CD4-positive, alpha-beta memory T cell (primary cell): Measurements from ENCODE around the gene USP17L30. TPM values are rescaled to one million over a fixed set of nuclear protein-coding genes. Genes with fewer than 3 reads are reported as not detected.
"Not testable (repeated sequence)": the region's sequence is repeated elsewhere in the genome, so short reads cannot be mapped to it uniquely, and the experiment has no call there.

Experiments used
- CTCF ChIA-PET: fragments of 350-600 bp; sonication (Branson Sonifier 250); formaldehyde crosslinking; loops from one replicate; lab custom pipeline; 2021; ENCODE audit warnings: inconsistent platforms; ENCODE audit not compliant: partially characterized antibody; lab: Charles Lee
- POLR2A ChIA-PET: fragments of 350-600 bp; sonication (Branson Sonifier 250); formaldehyde crosslinking; loops from one replicate; lab custom pipeline; 2021; ENCODE audit not compliant: partially characterized antibody; lab: Charles Lee
- DNase-seq, 5 donors: peaks; one replicate each; pipeline versions ENCODE4 v3.0.0 to v3.0.0-alpha.2; 2020 to 2022; ENCODE audit warnings: mixed read lengths in 1 of 5
- H3K27ac ChIP-seq: one replicate; pipeline ENCODE4 v1.7.0; 2013; ENCODE audit warnings: low read depth, low read length
- H3K27me3 ChIP-seq: 2 replicates; pipeline ENCODE4 v1.7.0; 2013; ENCODE audit warnings: mild to moderate bottlenecking, low read length, moderate library complexity; ENCODE audit not compliant: insufficient read depth
- H3K36me3 ChIP-seq: 2 replicates; pipeline ENCODE4 v1.7.0; 2013; ENCODE audit warnings: mild to moderate bottlenecking, low read length, moderate library complexity; ENCODE audit not compliant: insufficient read depth
- H3K4me1 ChIP-seq: 2 replicates; pipeline ENCODE4 v1.7.0; 2013; ENCODE audit warnings: mild to moderate bottlenecking, low read length, moderate library complexity; ENCODE audit not compliant: insufficient read depth
- H3K4me3 ChIP-seq, 2 donors: one replicate each; pipeline ENCODE4 v1.7.0; 2013; ENCODE audit warnings: low read length in 2 of 2, mild to moderate bottlenecking in 1 of 2
- H3K9me3 ChIP-seq, 2 donors: one replicate each; pipeline ENCODE4 v1.7.0; 2013; ENCODE audit warnings: low read length in 2 of 2, control low read depth in 1 of 2; ENCODE audit not compliant: control insufficient read depth in 1 of 2
- H3K27ac Mint-ChIP-seq, 7 donors: one replicate each; pipeline ENCODE4 v1.8.0; 2020 to 2021; ENCODE audit warnings: mixed read lengths in 7 of 7, mild to moderate bottlenecking in 6 of 7, inconsistent platforms in 3 of 7, moderate library complexity in 3 of 7
- H3K27me3 Mint-ChIP-seq, 2 donors: one replicate each; pipeline ENCODE4 v1.8.0; 2020 to 2021; ENCODE audit warnings: mixed read lengths in 2 of 2
- H3K36me3 Mint-ChIP-seq, 2 donors: one replicate each; pipeline ENCODE4 v1.8.0; 2020 to 2021; ENCODE audit warnings: mixed read lengths in 2 of 2, inconsistent platforms in 1 of 2, mild to moderate bottlenecking in 1 of 2
- H3K4me1 Mint-ChIP-seq, 4 donors: one replicate each; pipeline ENCODE4 v1.8.0; 2020 to 2021; ENCODE audit warnings: mixed read lengths in 4 of 4, mild to moderate bottlenecking in 1 of 4
- H3K4me3 Mint-ChIP-seq, 8 donors: one replicate each; pipeline ENCODE4 v1.8.0; 2020 to 2021; ENCODE audit warnings: mixed read lengths in 8 of 8, mild to moderate bottlenecking in 7 of 8, moderate library complexity in 6 of 8, inconsistent platforms in 3 of 8
- H3K9me3 Mint-ChIP-seq, 8 donors: one replicate each; pipeline ENCODE4 v1.8.0; 2020 to 2021; ENCODE audit warnings: mixed read lengths in 8 of 8, mild to moderate bottlenecking in 5 of 8, inconsistent platforms in 3 of 8, moderate library complexity in 1 of 8
- intact Hi-C: fragments of 100-400 bp; cut with micrococcal nuclease; formaldehyde crosslinking; loops from one replicate; pipeline ENCODE4 v1.15.1; 2023
- polyA plus RNA-seq, 2 donors: library from polyadenylated mRNA; unstranded; fragments of 300-500 nt; fragmentation: Illumina TruSeq; gene quantifications; one replicate each; pipeline ENCODE4 v1.2.3, GENCODE V29; 2021
- total RNA-seq, 2 experiments: library from RNA; stranded (reverse); gene quantifications; one replicate each; pipeline ENCODE4 v1.2.3, GENCODE V29; 2021

Gene USP17L30
- total and polyA plus RNA-seq, 4 experiments from 2014 or later: not detected

DNA sequence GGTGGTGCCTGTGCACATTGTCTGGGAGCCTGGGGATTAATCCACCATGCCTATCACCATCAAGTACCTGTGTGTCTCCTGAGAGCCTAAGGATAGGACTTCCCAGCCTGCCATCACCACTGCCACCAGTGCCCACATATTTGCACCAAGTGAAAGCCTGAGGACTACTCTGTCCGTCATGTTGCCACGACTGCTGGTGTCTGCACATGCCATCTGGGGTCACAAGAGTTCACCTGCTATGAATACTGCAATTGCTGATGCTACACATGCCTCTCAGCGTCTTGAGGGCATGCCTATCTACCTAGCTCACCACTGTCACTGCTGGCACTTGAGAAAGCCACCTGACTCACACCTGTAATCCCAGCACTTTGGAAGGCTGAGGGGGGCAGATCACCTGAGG, 43.6 kb downstream of the USP17L30 start:
- DNase-seq, H3K4me1 ChIP-seq, H3K4me3 ChIP-seq, H3K27ac ChIP-seq, H3K9me3 Mint-ChIP-seq, H3K4me1 Mint-ChIP-seq, H3K4me3 Mint-ChIP-seq, H3K9me3 ChIP-seq, H3K36me3 ChIP-seq, H3K27me3 ChIP-seq, H3K36me3 Mint-ChIP-seq, POLR2A ChIA-PET, CTCF ChIA-PET, H3K27me3 Mint-ChIP-seq, H3K27ac Mint-ChIP-seq, intact Hi-C loops: not testable (repeated sequence)

DNA sequence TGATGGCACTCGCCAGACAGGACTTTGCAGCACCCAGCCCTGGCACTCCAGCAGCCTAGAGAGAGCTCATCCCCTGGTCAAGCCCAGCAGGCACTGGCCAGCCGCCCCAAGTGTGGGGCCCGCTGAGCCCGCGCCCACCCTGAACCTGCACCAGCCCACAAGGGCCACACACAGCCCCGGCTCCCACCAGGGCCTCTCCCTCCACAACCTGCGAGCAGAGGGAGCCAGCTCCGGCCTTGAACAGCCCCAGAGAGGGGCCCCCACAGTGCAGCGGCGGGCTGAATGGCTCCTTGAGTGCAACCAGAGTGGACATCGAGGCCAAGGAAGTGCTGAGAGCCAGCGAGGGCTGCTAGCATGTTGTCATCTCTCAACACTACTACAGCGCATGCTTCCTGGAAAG, 46.9 kb downstream of the USP17L30 start:
- H3K4me3 Mint-ChIP-seq: no peak overlapping the region
- no peaks in the 10 kb centered on the region for H3K4me1 ChIP-seq
- H3K27me3 ChIP-seq: no peaks in the 10 kb centered on the region
- peaks cover 0 to 15% (median 6%) of the 10 kb centered on the region in 8 donors for H3K9me3 Mint-ChIP-seq
- no peak for DNase-seq
- H3K4me1 Mint-ChIP-seq: no peaks in the 10 kb centered on the region
- no peaks in the 10 kb centered on the region for H3K36me3 ChIP-seq
- CTCF ChIA-PET: no interaction called here
- H3K9me3 ChIP-seq: no peaks in the 10 kb centered on the region
- H3K27ac ChIP-seq: no peak overlapping the region
- no peaks in the 10 kb centered on the region for H3K36me3 Mint-ChIP-seq
- no peak overlapping the region for H3K27ac Mint-ChIP-seq
- intact Hi-C loops: no loop called here
- POLR2A ChIA-PET: no interaction called here
- H3K27me3 Mint-ChIP-seq: peaks cover 1 to 2% of the 10 kb centered on the region in 2 donors
- H3K4me3 ChIP-seq: no peak overlapping the region

Other genes starting within 250 kb of the USP17L30 start
- gene FAM90A26, start 192.7 kb upstream of the USP17L30 start, total RNA-seq: not detected
- gene FAM90A26, start 192.7 kb upstream of the USP17L30 start, polyA plus RNA-seq: not detected
- gene USP17L10, start 152.5 kb upstream of the USP17L30 start, total RNA-seq: not detected
- not detected for gene USP17L10, start 152.5 kb upstream of the USP17L30 start, polyA plus RNA-seq
- gene USP17L11, start 147.7 kb upstream of the USP17L30 start, total RNA-seq: not detected
- gene USP17L11, start 147.7 kb upstream of the USP17L30 start, polyA plus RNA-seq: not detected
- not detected for gene USP17L12, start 143.0 kb upstream of the USP17L30 start, total RNA-seq
- not detected for gene USP17L12, start 143.0 kb upstream of the USP17L30 start, polyA plus RNA-seq
- gene USP17L13, start 138.2 kb upstream of the USP17L30 start, total RNA-seq: not detected
- not detected for gene USP17L13, start 138.2 kb upstream of the USP17L30 start, polyA plus RNA-seq
- gene USP17L15, start 128.7 kb upstream of the USP17L30 start, total RNA-seq: not detected
- gene USP17L15, start 128.7 kb upstream of the USP17L30 start, polyA plus RNA-seq: not detected
- gene USP17L17, start 119.2 kb upstream of the USP17L30 start, total RNA-seq: not detected
- not detected for gene USP17L17, start 119.2 kb upstream of the USP17L30 start, polyA plus RNA-seq
- not detected for gene USP17L18, start 114.5 kb upstream of the USP17L30 start, total RNA-seq
- not detected for gene USP17L18, start 114.5 kb upstream of the USP17L30 start, polyA plus RNA-seq
- gene USP17L19, start 109.8 kb upstream of the USP17L30 start, total RNA-seq: not detected
- gene USP17L19, start 109.8 kb upstream of the USP17L30 start, polyA plus RNA-seq: not detected
- gene USP17L20, start 105.0 kb upstream of the USP17L30 start, total RNA-seq: not detected
- gene USP17L20, start 105.0 kb upstream of the USP17L30 start, polyA plus RNA-seq: not detected
- gene USP17L21, start 100.3 kb upstream of the USP17L30 start, total RNA-seq: not detected
- not detected for gene USP17L21, start 100.3 kb upstream of the USP17L30 start, polyA plus RNA-seq
- gene USP17L22, start 95.5 kb upstream of the USP17L30 start, total RNA-seq: not detected
- gene USP17L22, start 95.5 kb upstream of the USP17L30 start, polyA plus RNA-seq: not detected
- gene USP17L24, start 38.0 kb upstream of the USP17L30 start, total RNA-seq: not detected
- not detected for gene USP17L24, start 38.0 kb upstream of the USP17L30 start, polyA plus RNA-seq
- gene USP17L25, start 33.2 kb upstream of the USP17L30 start, total RNA-seq: not detected
- gene USP17L25, start 33.2 kb upstream of the USP17L30 start, polyA plus RNA-seq: not detected
- not detected for gene USP17L26, start 28.5 kb upstream of the USP17L30 start, total RNA-seq
- not detected for gene USP17L26, start 28.5 kb upstream of the USP17L30 start, polyA plus RNA-seq
- gene USP17L5, start 23.7 kb upstream of the USP17L30 start, total RNA-seq: not detected
- gene USP17L5, start 23.7 kb upstream of the USP17L30 start, polyA plus RNA-seq: not detected
- gene USP17L27, start 19.0 kb upstream of the USP17L30 start, total RNA-seq: not detected
- gene USP17L27, start 19.0 kb upstream of the USP17L30 start, polyA plus RNA-seq: not detected
- gene USP17L28, start 14.2 kb upstream of the USP17L30 start, total RNA-seq: not detected
- gene USP17L28, start 14.2 kb upstream of the USP17L30 start, polyA plus RNA-seq: not detected
- gene USP17L29, start 9.5 kb upstream of the USP17L30 start, total RNA-seq: not detected
- gene USP17L29, start 9.5 kb upstream of the USP17L30 start, polyA plus RNA-seq: not detected
- gene DEFB131A, start 81.3 kb downstream of the USP17L30 start, total RNA-seq: not detected
- not detected for gene DEFB131A, start 81.3 kb downstream of the USP17L30 start, polyA plus RNA-seq